ENCODE results near the gene CLDN22.
A peak's percentile ranks its signal among the peaks of the same experiment; 100 is the strongest.

The CLDN22 gene

GRCh38 chr4:183320211-183321059 lies at the start of gene CLDN22:
TSS of gene CLDN22 (minus strand) at chr4:183320276. CDS start at chr4:183320218, 58 bp downstream.
- DNase-seq = no peak

- DNase-seq = no peak
Observed at GRCh38 chr4:183369073-183369472, 49.0 kb upstream of the CLDN22 start.

- no peak for DNase-seq
Observed at GRCh38 chr4:183366206-183366835, 46.2 kb upstream of the CLDN22 start.

- DNase-seq = no peak
Observed at GRCh38 chr4:183364025-183364424, 43.9 kb upstream of the CLDN22 start.

- DNase-seq = no peak
Observed at GRCh38 chr4:183362916-183363542, 43.0 kb upstream of the CLDN22 start.

GRCh38 chr4:183362036-183362435 lies 42.0 kb upstream of the CLDN22 start:
- DNase-seq = no peak

- DNase-seq = no peak
Observed at GRCh38 chr4:183360161-183360919, 40.3 kb upstream of the CLDN22 start.

GRCh38 chr4:183358215-183358755 lies 38.2 kb upstream of the CLDN22 start:
- no peak for DNase-seq

- peak; percentile 73 for DNase-seq
Observed at GRCh38 chr4:183356931-183357675, 37.0 kb upstream of the CLDN22 start.

GRCh38 chr4:183356173-183356830 lies 36.2 kb upstream of the CLDN22 start:
- DNase-seq = peak; percentile 64

GRCh38 chr4:183355405-183355804 lies 35.3 kb upstream of the CLDN22 start:
- peak; percentile 30 for DNase-seq

- DNase-seq = peak; percentile 7
Observed at GRCh38 chr4:183354219-183354618, 34.1 kb upstream of the CLDN22 start.

- no peak for DNase-seq
Observed at GRCh38 chr4:183353557-183353956, 33.5 kb upstream of the CLDN22 start.

GRCh38 chr4:183352546-183352945 lies 32.5 kb upstream of the CLDN22 start:
- DNase-seq = no peak

GRCh38 chr4:183350317-183351071 lies 30.4 kb upstream of the CLDN22 start:
- DNase-seq = peak; percentile 8

- DNase-seq = no peak
Observed at GRCh38 chr4:183349673-183350072, 29.6 kb upstream of the CLDN22 start.

GRCh38 chr4:183348706-183349659 lies 28.9 kb upstream of the CLDN22 start:
- no peak for DNase-seq

GRCh38 chr4:183348136-183348535 lies 28.1 kb upstream of the CLDN22 start:
- DNase-seq = no peak

GRCh38 chr4:183347566-183347965 lies 27.5 kb upstream of the CLDN22 start:
- DNase-seq = no peak

Measured in DMS79 treated with DMSO at 0.1 percent for 48 hours (cell line).